ENCODE data around the gene FAM90A26. TPM values are rescaled to one million over a fixed set of nuclear protein-coding genes. Genes with fewer than 3 reads are reported as not detected.
A peak's percentile ranks its signal among the peaks of the same experiment; 100 is the strongest.
"Not testable (repeated sequence)": the region's sequence is repeated elsewhere in the genome, so short reads cannot be mapped to it uniquely, and the experiment has no call there.

The FAM90A26 gene
- total RNA-seq, 1 donor from 2014 or later = not detected

DNA sequence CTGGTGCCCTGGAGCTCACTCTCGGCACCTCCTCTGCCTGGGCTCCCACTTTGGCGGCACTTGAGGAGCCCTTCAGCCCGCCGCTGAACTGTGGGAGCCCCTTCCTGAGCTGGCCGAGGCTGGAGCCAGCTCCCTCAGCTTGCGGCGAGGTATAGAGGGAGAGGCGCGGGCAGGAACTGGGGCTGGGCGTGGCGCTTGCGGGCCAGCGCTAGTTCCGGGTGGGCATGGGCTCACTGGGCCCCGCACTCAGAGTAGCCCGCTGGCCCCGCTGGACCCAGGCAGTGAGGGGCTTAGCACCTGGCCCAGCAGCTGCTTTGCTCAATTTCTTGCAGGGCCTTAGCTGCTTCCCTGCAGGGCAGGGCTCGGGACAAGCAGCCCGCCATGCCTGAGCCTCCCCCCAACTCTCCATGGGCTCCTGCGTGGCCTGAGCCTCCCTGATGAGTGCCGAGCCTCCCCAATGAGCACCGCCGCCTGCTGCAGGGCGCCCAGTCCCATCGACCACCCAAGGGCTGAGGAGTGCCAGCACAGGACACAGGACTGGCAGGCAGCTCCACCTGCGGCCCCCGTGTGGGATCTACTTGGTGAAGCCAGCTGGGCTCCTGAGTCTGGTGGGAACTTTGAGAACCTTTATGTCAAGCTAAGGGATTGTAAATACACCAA, 26.7 kb upstream of the FAM90A26 start:
- TF ChIP-seq, protein P1, sequence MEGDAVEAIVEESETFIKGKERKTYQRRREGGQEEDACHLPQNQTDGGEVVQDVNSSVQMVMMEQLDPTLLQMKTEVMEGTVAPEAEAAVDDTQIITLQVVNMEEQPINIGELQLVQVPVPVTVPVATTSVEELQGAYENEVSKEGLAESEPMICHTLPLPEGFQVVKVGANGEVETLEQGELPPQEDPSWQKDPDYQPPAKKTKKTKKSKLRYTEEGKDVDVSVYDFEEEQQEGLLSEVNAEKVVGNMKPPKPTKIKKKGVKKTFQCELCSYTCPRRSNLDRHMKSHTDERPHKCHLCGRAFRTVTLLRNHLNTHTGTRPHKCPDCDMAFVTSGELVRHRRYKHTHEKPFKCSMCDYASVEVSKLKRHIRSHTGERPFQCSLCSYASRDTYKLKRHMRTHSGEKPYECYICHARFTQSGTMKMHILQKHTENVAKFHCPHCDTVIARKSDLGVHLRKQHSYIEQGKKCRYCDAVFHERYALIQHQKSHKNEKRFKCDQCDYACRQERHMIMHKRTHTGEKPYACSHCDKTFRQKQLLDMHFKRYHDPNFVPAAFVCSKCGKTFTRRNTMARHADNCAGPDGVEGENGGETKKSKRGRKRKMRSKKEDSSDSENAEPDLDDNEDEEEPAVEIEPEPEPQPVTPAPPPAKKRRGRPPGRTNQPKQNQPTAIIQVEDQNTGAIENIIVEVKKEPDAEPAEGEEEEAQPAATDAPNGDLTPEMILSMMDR (conservative IDR thresholded peaks at IDR 0.05) = no peak
- no peak for DNase-seq (ENCODE audit: low read depth, low spot score)
- no peaks in the 10 kb centered on the region for H3K9me3 Mint-ChIP-seq
- H3K36me3 Mint-ChIP-seq (ENCODE audit: low read depth) = no peaks in the 10 kb centered on the region
- H3K27ac Mint-ChIP-seq (ENCODE audit: unreplicated experiment) = no peak overlapping the region
- H3K4me1 Mint-ChIP-seq = no peaks in the 10 kb centered on the region
- no peak overlapping the region for H3K4me3 Mint-ChIP-seq
- no peaks in the 10 kb centered on the region for H3K27me3 Mint-ChIP-seq (ENCODE audit: low read depth)

DNA sequence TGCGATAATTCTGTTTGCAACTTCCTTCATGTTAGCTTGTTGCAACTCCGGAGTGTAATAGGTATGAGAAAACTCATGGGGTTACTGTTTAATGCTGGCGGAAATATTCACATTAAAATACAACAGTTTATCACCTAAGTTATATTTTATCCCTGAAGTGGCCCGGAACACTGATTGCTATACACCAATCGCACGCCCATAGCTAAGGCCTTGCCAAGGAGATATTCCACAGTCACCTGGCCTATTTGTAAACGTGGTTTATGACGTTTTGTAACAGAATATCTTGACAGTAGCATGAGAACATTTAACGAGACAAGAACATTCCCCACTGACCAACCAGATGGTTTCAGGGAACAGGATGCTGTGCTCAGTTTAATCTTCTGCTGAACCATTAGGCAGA, 23.2 kb upstream of the FAM90A26 start:
- Mint-ChIP-seq H3K4me3 (no peak overlapping the region), H3K36me3 (ENCODE audit: low read depth) (no peaks in the 10 kb centered on the region), H3K9me3 (no peaks in the 10 kb centered on the region), H3K27ac (ENCODE audit: unreplicated experiment) (no peak overlapping the region), H3K27me3 (ENCODE audit: low read depth) (no peaks in the 10 kb centered on the region), H3K4me1 (no peaks in the 10 kb centered on the region)
- TF ChIP-seq, protein P1 (conservative IDR thresholded peaks at IDR 0.05) = no peak
- no peak for DNase-seq (ENCODE audit: low read depth, low spot score)

DNA sequence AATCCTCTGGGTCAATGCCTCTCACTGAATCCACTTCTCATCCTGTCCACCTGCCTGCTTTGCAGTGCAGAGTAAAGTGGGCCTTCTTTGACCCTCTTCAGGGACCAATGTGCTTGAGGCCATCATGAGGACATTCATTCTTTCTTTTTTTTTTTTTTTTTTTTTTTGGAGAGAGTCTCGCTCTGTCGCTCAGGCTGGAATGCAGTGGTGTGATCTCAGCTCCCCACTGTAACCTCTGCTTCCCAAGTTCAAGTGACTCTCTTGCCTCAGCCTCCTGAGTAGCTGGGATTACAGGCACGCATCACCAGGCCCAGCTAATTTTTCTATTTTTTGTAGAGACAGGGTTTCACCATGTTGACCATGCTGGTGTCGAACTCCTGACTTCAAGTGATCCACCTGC, 22.8 kb upstream of the FAM90A26 start:
- H3K27me3 Mint-ChIP-seq (ENCODE audit: low read depth); H3K36me3 Mint-ChIP-seq (ENCODE audit: low read depth): not testable (repeated sequence)

DNA sequence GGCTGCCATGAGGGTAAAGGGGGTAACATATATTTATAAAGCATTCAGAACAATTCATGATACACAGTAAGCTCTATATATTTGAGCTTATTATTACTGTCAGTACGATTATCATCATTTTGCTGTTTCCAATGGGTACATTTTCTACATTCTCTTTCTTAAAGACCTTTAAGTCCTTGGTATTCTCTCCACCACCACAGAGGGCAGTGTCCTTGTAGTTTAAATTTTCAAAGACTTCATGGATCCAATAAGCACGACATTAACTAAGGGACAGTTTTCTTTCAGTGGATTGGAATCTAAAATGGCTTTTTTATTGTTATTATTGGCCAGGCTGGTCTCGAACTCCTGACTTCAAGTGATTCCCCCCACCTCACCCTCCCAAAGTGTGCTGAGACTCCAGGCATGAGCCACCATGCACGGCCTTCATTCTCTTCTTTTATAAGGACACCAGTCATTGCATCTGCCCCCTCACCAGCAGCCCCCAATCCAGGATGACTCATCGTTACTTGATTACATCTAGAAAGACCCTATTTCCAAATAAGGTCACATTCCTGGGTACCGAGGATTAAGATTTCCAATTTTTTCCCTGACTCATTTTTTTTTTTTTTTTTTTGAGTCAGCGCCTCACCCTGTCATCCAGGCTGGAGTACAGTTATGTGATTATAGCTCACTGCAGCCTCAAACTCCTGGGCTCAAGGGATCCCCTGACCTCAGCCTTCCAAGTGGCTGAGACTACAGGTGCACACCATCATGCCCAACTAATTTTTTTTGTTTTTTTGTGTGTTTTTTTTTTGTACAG, 21.4 kb upstream of the FAM90A26 start:
- H3K27ac Mint-ChIP-seq (ENCODE audit: unreplicated experiment); H3K36me3 Mint-ChIP-seq (ENCODE audit: low read depth); H3K9me3 Mint-ChIP-seq; DNase-seq (ENCODE audit: low read depth, low spot score); H3K4me1 Mint-ChIP-seq; H3K4me3 Mint-ChIP-seq; H3K27me3 Mint-ChIP-seq (ENCODE audit: low read depth): not testable (repeated sequence)

More for the DNA sequence above, 22.8 kb upstream of the FAM90A26 start:
- H3K9me3 Mint-ChIP-seq; H3K4me3 Mint-ChIP-seq; H3K4me1 Mint-ChIP-seq; DNase-seq (ENCODE audit: low read depth, low spot score); H3K27ac Mint-ChIP-seq (ENCODE audit: unreplicated experiment): not testable (repeated sequence)

DNA sequence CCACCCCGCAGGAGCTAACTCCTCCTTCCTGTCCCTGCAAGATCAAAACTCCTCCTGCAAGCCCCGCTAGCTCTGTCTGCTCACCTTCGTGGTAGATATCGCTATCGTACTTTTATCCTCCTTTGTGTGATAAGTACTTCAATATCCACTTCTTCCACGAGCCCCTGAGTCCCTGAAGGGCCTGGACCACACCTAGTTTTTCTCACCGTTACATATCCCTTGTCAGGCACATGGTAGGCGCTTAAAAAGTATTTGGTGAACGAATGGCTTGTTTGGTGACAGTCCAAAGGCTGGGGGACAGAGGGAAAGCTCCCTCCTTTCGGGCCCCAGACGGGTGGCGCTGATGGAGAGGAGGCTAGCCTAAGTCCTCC, 18.4 kb upstream of the FAM90A26 start:
- not testable (repeated sequence) for H3K36me3 Mint-ChIP-seq (ENCODE audit: low read depth); H3K4me1 Mint-ChIP-seq; H3K27ac Mint-ChIP-seq (ENCODE audit: unreplicated experiment); H3K9me3 Mint-ChIP-seq; DNase-seq (ENCODE audit: low read depth, low spot score); H3K27me3 Mint-ChIP-seq (ENCODE audit: low read depth)
- H3K4me3 Mint-ChIP-seq = peak overlapping the region; percentile 96

DNA sequence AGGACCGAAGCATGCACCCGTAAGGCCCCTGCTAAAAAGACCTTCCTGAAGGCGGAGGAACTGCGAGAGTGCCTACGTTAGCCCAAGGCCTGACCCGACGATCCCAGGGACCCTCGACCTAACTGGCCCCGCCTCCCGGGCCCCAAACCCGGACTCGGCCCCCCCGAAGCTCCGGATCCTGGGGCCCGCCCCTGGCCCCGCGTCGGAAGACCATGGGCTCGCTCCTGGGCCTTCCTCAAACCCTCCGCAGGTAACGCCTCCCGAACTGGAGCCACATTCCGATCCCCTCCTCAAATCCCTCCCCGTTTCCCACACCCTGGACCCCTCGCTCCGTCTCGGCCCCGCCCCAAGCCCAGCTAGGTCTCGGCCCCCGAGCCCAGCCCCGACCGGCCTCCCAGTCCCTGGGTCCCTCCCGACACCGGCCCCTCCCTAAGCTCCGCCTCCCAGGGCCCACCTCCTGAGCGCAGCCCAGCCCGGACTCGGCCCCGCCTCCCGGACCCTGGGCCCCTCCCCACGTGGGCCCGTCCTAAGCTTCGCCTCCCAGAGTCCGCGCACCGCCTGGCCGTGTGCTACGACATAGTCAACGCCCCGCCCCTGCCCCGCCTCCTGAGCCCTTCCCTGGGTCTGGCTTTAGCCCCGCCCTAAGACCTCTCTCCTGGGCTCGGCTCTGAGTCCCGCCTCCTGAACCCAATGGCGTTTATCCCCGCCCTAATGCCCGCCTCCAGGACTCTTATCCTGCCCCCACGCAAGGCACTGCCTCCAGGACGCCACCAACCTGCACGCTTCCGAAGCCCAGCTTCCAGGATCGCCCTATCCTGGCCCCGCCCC, 17.8 kb upstream of the FAM90A26 start:
- H3K27me3 Mint-ChIP-seq (ENCODE audit: low read depth) = not testable (repeated sequence)
- peak overlapping the region; percentile 96 for H3K4me3 Mint-ChIP-seq

DNA sequence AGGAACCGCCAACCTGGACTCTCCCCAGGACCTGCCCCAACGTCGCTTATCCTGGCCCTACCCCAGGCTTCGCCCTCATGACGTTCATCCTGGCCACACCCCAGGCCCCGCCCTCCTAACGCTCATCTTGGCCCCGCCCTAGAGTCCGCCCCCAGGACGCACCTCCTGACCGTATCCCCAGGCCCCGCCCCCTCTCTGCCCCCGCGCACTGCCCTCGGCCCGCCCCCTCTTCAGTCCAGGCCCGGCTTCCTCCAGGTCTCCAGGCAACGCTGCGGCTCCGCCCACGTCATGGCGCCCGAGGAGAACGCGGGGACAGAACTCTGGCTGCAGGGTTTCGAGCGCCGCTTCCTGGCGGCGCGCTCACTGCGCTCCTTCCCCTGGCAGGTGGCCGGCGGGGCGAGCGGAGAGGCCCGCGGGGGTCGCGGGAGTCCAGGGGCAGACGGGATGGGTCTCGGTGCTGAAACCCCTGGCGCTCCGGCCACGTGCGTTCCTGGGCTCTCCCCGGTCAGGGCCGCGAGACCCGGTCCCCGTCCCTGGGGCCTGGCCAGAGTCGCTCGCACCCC, 17.1 kb upstream of the FAM90A26 start:
- H3K4me1 Mint-ChIP-seq; H3K27me3 Mint-ChIP-seq (ENCODE audit: low read depth); H3K36me3 Mint-ChIP-seq (ENCODE audit: low read depth); H3K9me3 Mint-ChIP-seq: not testable (repeated sequence)
- DNase-seq (ENCODE audit: low read depth, low spot score) = peak; percentile 76
- Mint-ChIP-seq H3K27ac (ENCODE audit: unreplicated experiment) (peak overlapping the region; percentile 98), H3K4me3 (peak overlapping the region; percentile 96)

More for the DNA sequence above, 17.8 kb upstream of the FAM90A26 start:
- peak; percentile 77 for DNase-seq (ENCODE audit: low read depth, low spot score)
- not testable (repeated sequence) for H3K36me3 Mint-ChIP-seq (ENCODE audit: low read depth); H3K4me1 Mint-ChIP-seq; H3K9me3 Mint-ChIP-seq
- peak overlapping the region; percentile 98 for H3K27ac Mint-ChIP-seq (ENCODE audit: unreplicated experiment)

DNA sequence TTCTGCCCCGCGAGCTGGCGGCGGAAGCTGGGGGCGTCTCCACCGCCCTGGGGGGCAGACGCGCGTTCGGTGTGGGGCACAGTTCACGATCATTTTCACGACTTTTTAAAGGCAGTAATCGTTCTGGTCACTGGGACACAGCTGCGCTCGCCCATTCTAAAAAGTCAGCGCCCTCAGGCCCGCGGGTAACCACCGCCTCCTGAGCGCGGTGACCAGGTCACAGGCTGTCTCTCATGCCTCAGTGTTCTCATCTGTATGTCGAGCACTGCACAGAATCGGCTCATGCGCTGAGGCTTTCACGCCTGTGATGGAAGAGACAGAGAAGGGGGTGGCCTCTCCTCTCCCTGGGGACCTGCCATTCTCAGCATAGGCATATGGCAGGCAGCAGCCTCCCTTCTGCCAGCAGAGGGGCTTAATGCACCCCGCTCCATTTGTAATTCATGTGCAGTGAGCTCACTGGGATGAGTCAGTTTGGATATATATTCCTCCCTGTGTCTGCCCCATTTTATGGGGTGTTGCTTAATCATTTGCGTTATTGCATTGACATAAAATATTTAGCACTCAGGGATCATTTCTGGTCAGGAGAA, 16.5 kb upstream of the FAM90A26 start:
- DNase-seq (ENCODE audit: low read depth, low spot score); H3K27me3 Mint-ChIP-seq (ENCODE audit: low read depth); H3K36me3 Mint-ChIP-seq (ENCODE audit: low read depth); H3K4me1 Mint-ChIP-seq; H3K9me3 Mint-ChIP-seq: not testable (repeated sequence)
- peak overlapping the region; percentile 84 for H3K4me3 Mint-ChIP-seq
- peak overlapping the region; percentile 27 for H3K27ac Mint-ChIP-seq (ENCODE audit: unreplicated experiment)

DNA sequence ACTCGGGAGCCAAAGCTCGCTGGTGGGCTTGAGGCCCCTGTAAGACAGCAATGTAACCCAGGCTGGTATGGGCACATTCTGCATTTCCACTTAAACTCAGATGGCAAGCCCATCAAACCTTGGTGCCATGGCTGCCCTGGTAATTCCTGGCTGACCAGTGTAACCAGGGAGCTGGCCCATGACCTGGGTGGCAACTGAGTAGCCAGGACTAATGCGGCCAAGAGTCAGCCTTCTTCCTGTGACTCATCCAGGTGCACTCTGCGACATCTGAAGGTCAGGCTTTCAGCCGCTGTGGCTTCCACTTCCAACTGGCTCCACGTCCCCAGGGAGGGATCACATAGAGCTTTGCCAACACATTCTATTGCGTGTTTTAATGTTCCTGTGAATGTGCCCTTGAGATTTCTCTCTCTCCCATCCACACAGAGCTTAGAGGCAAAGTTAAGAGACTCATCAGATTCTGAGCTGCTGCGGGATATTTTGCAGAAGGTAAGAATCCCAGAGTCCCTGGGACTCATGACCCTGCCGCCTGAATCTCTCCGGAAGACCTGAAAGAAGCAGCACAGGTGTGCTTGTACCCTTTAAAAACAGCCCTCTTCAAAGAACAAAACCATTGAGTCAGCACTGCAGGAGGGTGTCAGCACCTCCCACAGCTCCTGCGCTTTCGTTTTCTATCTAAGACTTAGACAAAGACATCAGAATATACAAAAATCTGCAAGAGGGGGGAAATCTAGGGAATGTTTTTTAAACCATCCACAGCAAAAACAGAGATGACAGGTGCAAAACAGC, 14.9 kb upstream of the FAM90A26 start:
- H3K4me1 Mint-ChIP-seq; H3K36me3 Mint-ChIP-seq (ENCODE audit: low read depth); H3K27ac Mint-ChIP-seq (ENCODE audit: unreplicated experiment); H3K4me3 Mint-ChIP-seq; H3K9me3 Mint-ChIP-seq; H3K27me3 Mint-ChIP-seq (ENCODE audit: low read depth); DNase-seq (ENCODE audit: low read depth, low spot score): not testable (repeated sequence)

DNA sequence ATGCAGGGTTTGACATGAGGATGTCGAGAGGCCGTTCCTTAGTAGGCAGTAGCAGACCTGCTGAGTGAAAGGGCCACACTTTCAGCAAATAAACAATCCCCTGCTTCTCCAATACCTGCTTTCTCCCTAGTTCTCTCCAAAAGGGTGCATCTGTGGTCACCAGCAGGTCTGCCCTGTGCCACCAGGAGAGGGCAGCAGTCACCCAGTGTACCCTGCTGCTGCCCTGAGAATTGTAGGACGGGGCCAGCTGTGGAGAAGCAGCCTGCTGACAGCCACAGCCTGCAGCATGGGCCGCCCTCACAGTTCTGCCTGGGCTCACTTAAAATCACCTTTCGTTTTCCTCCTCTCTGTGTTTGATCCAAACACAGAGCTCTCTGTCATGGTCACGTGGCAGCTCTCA, 11.8 kb upstream of the FAM90A26 start:
- H3K4me1 Mint-ChIP-seq; H3K9me3 Mint-ChIP-seq; H3K36me3 Mint-ChIP-seq (ENCODE audit: low read depth); DNase-seq (ENCODE audit: low read depth, low spot score); H3K27ac Mint-ChIP-seq (ENCODE audit: unreplicated experiment); H3K27me3 Mint-ChIP-seq (ENCODE audit: low read depth); H3K4me3 Mint-ChIP-seq: not testable (repeated sequence)
